Measurements from ENCODE around the gene PLCE1. TPM values are rescaled to one million over a fixed set of nuclear protein-coding genes. Genes with fewer than 3 reads are reported as not detected.
"Not testable (repeated sequence)": the region's sequence is repeated elsewhere in the genome, so short reads cannot be mapped to it uniquely, and the experiment has no call there.

The PLCE1 gene
- total and polyA plus RNA-seq, 2 donors from 2014 or later, result 5.9 to 8.7 TPM

- no peak overlapping the region for H3K4me3 ChIP-seq (ENCODE audit: low read length in 3 of 3)
- TF ChIP-seq, protein P1, sequence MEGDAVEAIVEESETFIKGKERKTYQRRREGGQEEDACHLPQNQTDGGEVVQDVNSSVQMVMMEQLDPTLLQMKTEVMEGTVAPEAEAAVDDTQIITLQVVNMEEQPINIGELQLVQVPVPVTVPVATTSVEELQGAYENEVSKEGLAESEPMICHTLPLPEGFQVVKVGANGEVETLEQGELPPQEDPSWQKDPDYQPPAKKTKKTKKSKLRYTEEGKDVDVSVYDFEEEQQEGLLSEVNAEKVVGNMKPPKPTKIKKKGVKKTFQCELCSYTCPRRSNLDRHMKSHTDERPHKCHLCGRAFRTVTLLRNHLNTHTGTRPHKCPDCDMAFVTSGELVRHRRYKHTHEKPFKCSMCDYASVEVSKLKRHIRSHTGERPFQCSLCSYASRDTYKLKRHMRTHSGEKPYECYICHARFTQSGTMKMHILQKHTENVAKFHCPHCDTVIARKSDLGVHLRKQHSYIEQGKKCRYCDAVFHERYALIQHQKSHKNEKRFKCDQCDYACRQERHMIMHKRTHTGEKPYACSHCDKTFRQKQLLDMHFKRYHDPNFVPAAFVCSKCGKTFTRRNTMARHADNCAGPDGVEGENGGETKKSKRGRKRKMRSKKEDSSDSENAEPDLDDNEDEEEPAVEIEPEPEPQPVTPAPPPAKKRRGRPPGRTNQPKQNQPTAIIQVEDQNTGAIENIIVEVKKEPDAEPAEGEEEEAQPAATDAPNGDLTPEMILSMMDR (IDR thresholded peaks at IDR 0.05; ENCODE audit: borderline replicate concordance, extremely low read depth, insufficient read depth), result no peak
- H3K9ac ChIP-seq (ENCODE audit: low read length in 3 of 3), result no peak overlapping the region
- H3K4me1 ChIP-seq (ENCODE audit: control insufficient read depth in 2 of 3, insufficient read depth in 2 of 3, low read depth in 1 of 3, low read length in 3 of 3), result no peaks in the 10 kb centered on the region
- no peaks in the 10 kb centered on the region for H3K36me3 ChIP-seq (ENCODE audit: control insufficient read depth in 2 of 3, insufficient read depth in 3 of 3, low read length in 3 of 3)
- H3K27ac ChIP-seq (ENCODE audit: low read depth in 2 of 2, low read length in 2 of 2), result no peak overlapping the region
- intact Hi-C loops (cut with DNase I), result no loop called here
- H3K9me3 ChIP-seq (ENCODE audit: control insufficient read depth in 2 of 3, insufficient read depth in 1 of 3, low read length in 3 of 3), result no peaks in the 10 kb centered on the region
- DNase-seq (no peak), FAIRE-seq (no peak)
- no peaks in the 10 kb centered on the region for H3K27me3 ChIP-seq (ENCODE audit: control insufficient read depth, insufficient read depth, low read length)
Observed at GRCh38 chr10:93958834-93959233, 34.9 kb upstream of the PLCE1 start.

GRCh38 chr10:93960988-93961387, 32.7 kb upstream of the PLCE1 start:
- H3K4me3 ChIP-seq (ENCODE audit: low read length in 3 of 3); FAIRE-seq; H3K9ac ChIP-seq (ENCODE audit: low read length in 3 of 3); DNase-seq; H3K27ac ChIP-seq (ENCODE audit: low read depth in 2 of 2, low read length in 2 of 2); H3K4me1 ChIP-seq (ENCODE audit: control insufficient read depth in 2 of 3, insufficient read depth in 2 of 3, low read depth in 1 of 3, low read length in 3 of 3); H3K9me3 ChIP-seq (ENCODE audit: control insufficient read depth in 2 of 3, insufficient read depth in 1 of 3, low read length in 3 of 3); intact Hi-C loops (cut with DNase I); H3K27me3 ChIP-seq (ENCODE audit: control insufficient read depth, insufficient read depth, low read length); H3K36me3 ChIP-seq (ENCODE audit: control insufficient read depth in 2 of 3, insufficient read depth in 3 of 3, low read length in 3 of 3): not testable (repeated sequence)

DNA sequence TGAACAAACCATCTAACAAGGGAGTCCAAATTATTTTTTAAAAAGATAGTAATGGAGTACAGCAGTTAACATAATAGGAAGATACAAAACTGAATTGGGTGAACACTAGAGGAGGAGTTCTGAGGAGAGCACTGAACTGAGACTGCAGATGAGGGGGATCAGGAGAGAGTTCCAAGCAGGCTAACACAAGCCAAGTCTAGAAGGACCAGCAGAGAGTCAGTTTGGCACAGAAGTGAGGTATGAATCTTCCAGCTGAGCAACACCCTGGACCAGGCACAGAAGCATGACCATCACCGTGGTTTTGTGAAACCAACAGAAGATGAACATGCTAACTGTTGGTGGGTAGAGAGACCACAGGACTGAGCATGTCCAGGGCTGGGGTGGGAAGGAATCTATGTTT, 30.8 kb upstream of the PLCE1 start:
- Histone ChIP-seq H3K36me3 (ENCODE audit: control insufficient read depth in 2 of 3, insufficient read depth in 3 of 3, low read length in 3 of 3) (no peaks in the 10 kb centered on the region), H3K9me3 (ENCODE audit: control insufficient read depth in 2 of 3, insufficient read depth in 1 of 3, low read length in 3 of 3) (no peaks in the 10 kb centered on the region), H3K27me3 (ENCODE audit: control insufficient read depth, insufficient read depth, low read length) (no peaks in the 10 kb centered on the region), H3K4me1 (ENCODE audit: control insufficient read depth in 2 of 3, insufficient read depth in 2 of 3, low read depth in 1 of 3, low read length in 3 of 3) (no peaks in the 10 kb centered on the region), H3K9ac (ENCODE audit: low read length in 3 of 3) (no peak overlapping the region), H3K4me3 (ENCODE audit: low read length in 3 of 3) (no peak overlapping the region), H3K27ac (ENCODE audit: low read depth in 2 of 2, low read length in 2 of 2) (no peak overlapping the region)
- FAIRE-seq (no peak), DNase-seq (no peak)
- intact Hi-C loops (cut with DNase I), result no loop called here
- TF ChIP-seq, protein P1 (IDR thresholded peaks at IDR 0.05; ENCODE audit: borderline replicate concordance, extremely low read depth, insufficient read depth), result no peak

GRCh38 chr10:93963434-93963833, 30.3 kb upstream of the PLCE1 start:
- DNase-seq (no peak), FAIRE-seq (no peak)
- H3K4me3 ChIP-seq (ENCODE audit: low read length in 3 of 3), result no peak overlapping the region
- H3K9ac ChIP-seq (ENCODE audit: low read length in 3 of 3), result no peak overlapping the region
- TF ChIP-seq, protein P1 (IDR thresholded peaks at IDR 0.05; ENCODE audit: borderline replicate concordance, extremely low read depth, insufficient read depth), result no peak
- H3K27me3 ChIP-seq (ENCODE audit: control insufficient read depth, insufficient read depth, low read length), result no peaks in the 10 kb centered on the region
- no peak overlapping the region for H3K27ac ChIP-seq (ENCODE audit: low read depth in 2 of 2, low read length in 2 of 2)
- H3K4me1 ChIP-seq (ENCODE audit: control insufficient read depth in 2 of 3, insufficient read depth in 2 of 3, low read depth in 1 of 3, low read length in 3 of 3), result no peaks in the 10 kb centered on the region
- no peaks in the 10 kb centered on the region for H3K9me3 ChIP-seq (ENCODE audit: control insufficient read depth in 2 of 3, insufficient read depth in 1 of 3, low read length in 3 of 3)
- intact Hi-C loops (cut with DNase I), result no loop called here
- no peaks in the 10 kb centered on the region for H3K36me3 ChIP-seq (ENCODE audit: control insufficient read depth in 2 of 3, insufficient read depth in 3 of 3, low read length in 3 of 3)
